ENCODE data around the gene SIK2.
"Not testable (repeated sequence)": the region's sequence is repeated elsewhere in the genome, so short reads cannot be mapped to it uniquely, and the experiment has no call there.

SIK2 gene

DNA sequence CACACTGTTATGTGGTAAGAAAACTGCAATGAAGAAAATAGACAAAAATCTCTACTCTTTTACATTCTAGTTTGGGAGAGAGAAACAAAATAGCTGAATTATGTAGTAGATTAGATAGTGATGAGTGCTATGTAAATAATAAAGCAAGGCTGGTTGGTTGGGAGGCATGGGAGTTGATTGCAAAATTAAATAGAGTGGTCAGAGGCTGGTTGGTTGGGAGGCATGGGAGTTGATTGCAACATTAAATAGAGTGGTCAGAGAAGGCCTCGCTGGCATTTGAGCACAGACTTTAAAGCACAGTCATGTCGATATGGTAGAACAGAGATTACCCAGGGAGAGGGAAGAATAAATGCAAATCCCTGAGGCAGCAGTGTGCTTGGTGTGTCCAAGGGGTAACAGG lies 22.4 kb downstream of the SIK2 start:
- DNase-seq (ENCODE audit: low read depth in 2 of 2) = no peak

DNA sequence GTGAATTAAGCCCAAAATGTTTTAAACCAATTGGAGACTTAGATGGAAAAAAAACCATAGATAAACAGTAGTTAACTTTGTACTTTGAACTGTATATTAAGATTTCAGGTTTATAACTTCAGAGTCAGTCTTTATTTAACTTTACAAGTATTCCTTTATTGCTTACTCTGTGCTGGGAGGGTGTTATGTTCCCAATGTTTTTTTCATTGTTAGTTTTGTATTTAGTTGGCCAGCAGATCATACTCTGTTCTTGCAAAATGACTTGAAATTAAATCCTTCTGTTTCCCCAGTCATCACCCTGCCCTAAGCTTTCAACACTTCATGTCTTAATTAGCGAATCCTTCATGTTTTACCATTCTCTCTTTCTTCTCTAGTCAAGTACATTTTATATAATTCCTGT lies 25.3 kb downstream of the SIK2 start:
- DNase-seq (ENCODE audit: low read depth in 2 of 2) = no peak

DNA sequence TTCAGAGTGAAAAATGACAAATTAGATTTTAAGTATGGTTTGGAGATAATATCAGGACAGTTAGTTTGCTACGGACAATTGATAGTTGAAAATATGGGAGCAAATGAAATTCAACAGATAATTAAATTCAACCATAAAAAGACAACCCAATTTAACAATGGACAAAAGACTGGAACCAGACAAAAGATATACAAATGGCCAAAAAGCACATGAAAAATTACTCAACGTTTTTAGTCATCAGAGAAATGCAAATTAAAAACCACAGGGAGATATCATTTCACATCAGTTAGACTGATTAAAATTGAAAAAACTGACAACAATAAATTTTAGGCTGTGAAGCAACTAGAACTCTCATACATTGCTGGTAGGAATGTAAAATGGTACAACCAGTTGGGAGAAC lies 27.2 kb downstream of the SIK2 start:
- no peak for DNase-seq (ENCODE audit: low read depth in 2 of 2)

DNA sequence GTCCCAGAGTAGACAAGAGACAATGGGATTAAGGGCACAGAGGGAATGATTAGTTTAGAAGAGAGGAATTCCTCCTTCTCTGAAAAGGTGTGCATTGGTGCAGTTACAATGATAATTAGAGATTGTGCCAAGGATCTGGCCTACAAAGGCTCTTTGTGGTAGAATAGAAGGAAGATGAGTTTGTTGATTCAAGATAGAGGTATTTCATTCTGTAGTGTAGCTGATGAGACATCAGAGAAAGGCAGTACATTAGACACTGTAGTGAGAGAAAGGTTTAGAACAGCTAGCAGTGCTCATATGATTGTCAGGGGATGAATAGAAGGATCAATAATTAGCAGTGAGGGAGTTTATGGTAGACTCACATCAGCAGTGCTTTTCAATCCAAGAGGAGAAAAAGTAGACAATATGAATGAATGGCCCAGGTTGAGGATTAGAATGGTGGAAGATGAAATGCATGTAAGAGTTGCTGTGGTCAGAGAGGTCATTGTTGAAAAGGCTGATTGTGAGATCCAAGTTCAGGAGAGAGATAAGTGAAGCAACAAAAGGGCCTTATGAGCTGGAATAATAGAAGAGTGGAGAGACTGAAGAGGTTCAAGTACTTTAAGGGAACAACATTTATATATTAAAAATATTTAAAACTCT lies 28.9 kb downstream of the SIK2 start:
- DNase-seq (ENCODE audit: low read depth in 2 of 2) = no peak

DNA sequence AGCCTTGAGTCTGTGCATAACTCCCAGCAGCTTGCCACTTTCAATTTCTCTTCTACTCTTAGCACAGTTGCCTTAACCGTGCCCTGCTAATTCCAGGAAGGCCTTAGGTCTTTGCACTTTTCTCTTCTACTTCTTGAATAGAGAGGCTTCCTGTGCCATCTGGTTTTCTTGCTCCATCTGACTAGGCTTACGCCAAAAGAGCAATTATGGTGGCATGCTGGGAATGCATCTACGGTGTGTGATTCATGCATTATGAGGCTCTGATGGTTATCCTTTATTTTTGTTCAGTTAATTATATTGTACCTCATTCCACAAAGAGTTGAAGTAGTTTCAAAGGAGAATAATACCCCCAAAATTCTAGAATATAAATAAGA lies 29.4 kb downstream of the SIK2 start:
- no peak for DNase-seq (ENCODE audit: low read depth in 2 of 2)

DNA sequence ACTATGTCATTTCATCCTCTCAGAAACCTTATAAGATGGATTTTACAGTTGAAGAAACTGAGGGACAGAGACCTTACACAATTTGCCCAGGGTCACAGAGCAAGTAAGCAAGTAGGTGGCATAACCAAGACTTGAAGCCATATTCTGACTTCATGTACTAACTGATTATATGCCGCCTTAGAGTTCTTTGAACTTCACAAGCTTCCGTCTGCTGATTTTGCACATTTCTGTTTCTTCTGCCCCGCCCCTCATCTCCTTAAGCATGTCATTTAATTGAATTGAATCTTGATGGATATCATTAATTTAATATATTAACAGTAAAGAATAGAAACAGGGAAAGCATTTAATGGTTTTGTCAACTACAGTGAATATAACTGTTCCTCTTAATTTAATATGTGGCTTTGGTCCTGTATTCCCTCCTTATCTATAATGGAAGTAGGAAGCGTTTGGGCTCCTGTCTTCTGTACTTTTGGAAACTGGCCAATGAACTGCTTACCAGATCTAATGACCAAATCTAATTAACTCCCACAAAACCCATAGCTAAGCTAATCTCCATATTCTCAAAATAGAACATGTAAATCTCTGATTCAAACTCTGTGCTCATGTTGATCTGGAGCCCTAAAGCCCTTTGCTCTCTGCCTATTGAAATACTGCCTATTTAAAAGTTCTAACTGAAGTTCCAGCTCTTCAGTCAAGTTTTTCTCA lies 30.4 kb downstream of the SIK2 start:
- DNase-seq (ENCODE audit: low read depth in 2 of 2) = no peak

DNA sequence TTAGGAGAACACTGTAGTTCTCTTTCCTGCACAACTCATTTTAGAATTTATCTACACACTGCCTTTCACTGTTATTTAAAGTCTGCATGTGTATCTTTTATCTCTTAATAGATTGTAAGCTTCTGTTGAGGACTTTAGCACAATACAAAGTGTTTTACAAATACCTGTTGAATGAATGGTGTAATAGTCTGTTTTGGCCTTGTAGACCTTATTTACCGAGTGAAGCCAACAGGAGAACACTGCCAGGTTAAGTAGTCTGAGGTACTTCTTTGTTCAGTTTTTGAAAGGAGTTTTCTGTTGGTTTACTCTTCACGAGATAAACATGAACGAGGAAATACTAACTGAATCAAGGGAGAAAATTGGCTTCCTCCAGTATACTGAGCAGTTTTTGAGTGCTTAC lies 31.0 kb downstream of the SIK2 start:
- DNase-seq (ENCODE audit: low read depth in 2 of 2) = no peak

- no peak for DNase-seq (ENCODE audit: low read depth in 2 of 2)
Observed at GRCh38 chr11:111633756-111634362, 31.6 kb downstream of the SIK2 start.

DNA sequence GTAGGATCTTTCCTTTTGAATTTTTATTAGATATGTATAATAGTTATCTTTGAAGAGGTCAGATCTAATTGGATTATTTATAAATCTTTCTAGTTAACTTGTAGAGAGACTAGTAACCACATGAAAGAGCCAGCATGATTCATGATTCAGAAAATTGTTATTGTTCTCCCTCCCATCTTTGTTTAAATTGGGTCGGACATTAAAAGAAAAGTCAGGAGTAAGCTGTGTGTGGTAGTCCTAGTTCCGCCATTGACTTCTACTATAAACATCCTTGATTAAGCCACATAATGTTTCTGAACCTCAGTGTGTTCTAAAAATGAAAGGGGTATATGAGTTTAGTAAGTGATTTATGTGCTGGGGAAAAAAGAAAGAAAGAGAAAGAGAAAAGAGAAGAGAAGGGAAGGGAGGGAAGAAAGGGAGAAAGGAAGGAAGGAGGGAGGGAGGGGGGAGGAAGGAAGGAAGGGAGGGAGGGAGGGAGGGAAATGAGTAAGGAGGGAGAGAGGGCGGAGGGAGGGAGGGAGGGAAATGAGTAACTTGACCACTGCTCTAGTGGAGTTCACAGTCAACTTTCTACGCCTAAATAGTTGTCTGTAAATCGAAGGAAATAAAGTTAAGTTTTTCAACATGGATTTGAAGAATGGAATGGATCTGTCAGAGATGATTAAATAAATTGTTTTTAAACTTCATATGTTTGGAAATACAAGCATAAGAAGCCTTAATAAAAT lies 32.9 kb downstream of the SIK2 start:
- no peak for DNase-seq (ENCODE audit: low read depth in 2 of 2)

- no peak for DNase-seq (ENCODE audit: low read depth in 2 of 2)
Observed at GRCh38 chr11:111635706-111636045, 33.4 kb downstream of the SIK2 start.

DNA sequence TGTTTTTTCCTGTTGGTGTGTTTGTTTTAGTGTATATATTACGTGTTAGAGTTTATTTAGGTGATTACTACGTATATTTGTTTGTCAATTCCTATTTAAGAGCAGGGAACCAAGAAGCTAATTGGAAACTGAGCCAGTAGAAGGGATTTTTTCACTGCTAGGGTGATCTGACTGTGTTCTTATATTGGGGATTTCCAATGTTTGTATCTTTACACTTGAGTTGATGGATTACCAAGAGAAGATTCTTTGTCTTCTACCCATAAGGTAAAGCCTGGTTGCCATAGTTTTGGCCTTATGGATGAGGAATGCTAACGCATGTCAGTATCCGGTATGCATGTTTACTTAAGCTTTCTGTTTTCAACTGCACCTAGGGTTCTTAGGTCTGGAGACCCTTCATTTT lies 35.6 kb downstream of the SIK2 start:
- DNase-seq (ENCODE audit: low read depth in 2 of 2) = no peak

GRCh38 chr11:111639226-111639925 lies 37.1 kb downstream of the SIK2 start:
- DNase-seq (ENCODE audit: low read depth in 2 of 2) = no peak

DNA sequence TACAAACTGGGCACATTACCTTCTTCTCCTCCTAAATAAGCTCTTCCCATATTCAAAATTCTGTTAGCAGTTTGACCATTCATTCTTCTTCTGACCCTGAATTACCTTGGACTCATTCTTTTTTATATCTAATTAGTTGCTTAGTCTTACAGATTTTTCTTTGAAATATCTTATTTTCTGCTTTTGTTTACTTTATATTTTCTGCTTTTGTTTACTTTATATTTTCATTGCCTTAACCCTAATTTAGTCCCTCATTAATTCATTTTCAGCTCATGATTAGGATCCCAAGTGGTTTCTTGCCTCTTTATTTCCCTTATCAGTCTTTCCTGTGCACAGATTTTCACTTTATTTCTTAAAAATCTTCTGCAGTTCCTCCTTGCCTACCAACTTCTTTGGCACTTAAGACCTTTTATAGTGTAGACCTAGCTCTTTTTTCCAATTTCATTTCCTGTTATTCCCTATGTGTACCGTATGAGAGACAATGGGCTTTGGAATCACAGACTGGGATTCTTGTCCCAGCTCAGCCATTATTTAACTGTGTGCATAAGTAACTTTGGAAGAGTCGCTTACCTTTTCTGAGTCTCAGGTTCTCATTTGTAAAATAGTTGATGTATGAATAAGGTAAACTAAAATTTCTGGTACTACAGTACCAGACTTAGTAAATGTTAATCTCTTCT lies 39.2 kb downstream of the SIK2 start:
- DNase-seq (ENCODE audit: low read depth in 2 of 2) = no peak

DNA sequence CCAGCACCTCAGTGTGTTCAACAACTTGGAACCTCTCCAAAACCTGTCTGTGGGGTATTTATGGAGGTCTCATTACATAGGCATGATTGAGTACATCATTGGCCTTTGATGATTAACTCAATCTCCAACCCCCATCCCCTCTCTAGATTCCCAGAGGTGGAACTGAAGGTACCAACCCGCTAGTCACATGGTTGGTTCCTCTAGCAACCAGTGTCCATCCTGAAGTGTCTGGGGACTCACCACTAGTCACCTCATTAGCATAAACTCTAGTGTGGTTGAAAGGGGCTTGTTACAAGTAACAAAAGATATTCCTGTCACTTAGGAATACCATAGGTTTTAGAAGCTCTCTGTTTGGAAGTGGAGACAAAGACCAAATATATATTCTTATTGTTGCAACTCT lies 40.3 kb downstream of the SIK2 start:
- no peak for DNase-seq (ENCODE audit: low read depth in 2 of 2)

- DNase-seq (ENCODE audit: low read depth in 2 of 2) = no peak
Observed at GRCh38 chr11:111644922-111645321, 42.7 kb downstream of the SIK2 start.

GRCh38 chr11:111645657-111646316 lies 43.5 kb downstream of the SIK2 start:
- DNase-seq (ENCODE audit: low read depth in 2 of 2) = no peak

GRCh38 chr11:111651336-111651735 lies 49.1 kb downstream of the SIK2 start:
- not testable (repeated sequence) for DNase-seq (ENCODE audit: low read depth in 2 of 2)

DNA sequence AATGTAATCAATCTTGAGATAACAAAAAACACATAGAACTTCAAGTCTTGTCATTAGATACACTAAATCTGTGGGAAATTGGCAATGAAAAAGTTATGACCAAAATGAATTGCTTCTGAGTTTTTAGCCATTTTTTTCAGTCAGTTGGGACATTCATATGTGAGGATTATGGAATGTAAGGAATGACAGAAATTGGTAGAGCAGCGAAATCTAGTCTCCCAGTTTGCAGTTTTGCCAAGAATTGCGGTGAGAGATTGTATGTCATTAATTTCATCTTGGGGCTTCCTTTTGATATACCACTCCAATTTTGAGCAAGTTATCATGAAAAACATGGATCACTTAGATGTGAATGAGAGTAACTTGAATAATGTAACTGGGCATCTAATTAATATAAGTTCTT lies 49.9 kb downstream of the SIK2 start:
- DNase-seq (ENCODE audit: low read depth in 2 of 2) = no peak

GRCh38 chr11:111654601-111655000 lies 52.4 kb downstream of the SIK2 start:
- DNase-seq (ENCODE audit: low read depth in 2 of 2) = no peak

DNA sequence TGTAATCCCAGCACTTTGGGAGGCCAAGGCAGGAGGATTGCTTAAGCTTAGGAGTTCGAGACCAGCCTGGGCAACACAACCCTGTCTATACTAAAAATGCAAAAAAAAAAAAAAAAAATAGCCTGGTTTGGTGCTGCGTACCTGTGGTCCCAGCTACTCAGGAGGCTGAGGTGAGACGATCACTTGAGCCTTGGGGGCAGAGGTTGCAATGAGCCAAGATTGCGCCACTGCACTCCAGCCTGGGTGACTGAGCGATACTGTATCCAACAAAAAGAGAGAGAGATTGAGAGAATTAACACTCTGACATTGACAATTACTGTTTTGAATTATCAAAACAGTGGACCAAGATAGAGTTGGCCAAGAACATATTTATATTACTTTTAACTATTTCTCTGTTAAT lies 53.7 kb downstream of the SIK2 start:
- DNase-seq (ENCODE audit: low read depth in 2 of 2) = no peak

- not testable (repeated sequence) for DNase-seq (ENCODE audit: low read depth in 2 of 2)
Observed at GRCh38 chr11:111657905-111658304, 55.7 kb downstream of the SIK2 start.
